TTC549 (cell line): ENCODE results near the gene KIAA0232.
"Not testable (repeated sequence)": the region's sequence is repeated elsewhere in the genome, so short reads cannot be mapped to it uniquely, and the experiment has no call there.

ENCODE experiments used
- FAIRE-seq: peaks from 2 replicates; lab custom pipeline; 2012; peaks lifted over from hg19 to GRCh38; lab: Jason Lieb, UNC

The KIAA0232 gene

DNA sequence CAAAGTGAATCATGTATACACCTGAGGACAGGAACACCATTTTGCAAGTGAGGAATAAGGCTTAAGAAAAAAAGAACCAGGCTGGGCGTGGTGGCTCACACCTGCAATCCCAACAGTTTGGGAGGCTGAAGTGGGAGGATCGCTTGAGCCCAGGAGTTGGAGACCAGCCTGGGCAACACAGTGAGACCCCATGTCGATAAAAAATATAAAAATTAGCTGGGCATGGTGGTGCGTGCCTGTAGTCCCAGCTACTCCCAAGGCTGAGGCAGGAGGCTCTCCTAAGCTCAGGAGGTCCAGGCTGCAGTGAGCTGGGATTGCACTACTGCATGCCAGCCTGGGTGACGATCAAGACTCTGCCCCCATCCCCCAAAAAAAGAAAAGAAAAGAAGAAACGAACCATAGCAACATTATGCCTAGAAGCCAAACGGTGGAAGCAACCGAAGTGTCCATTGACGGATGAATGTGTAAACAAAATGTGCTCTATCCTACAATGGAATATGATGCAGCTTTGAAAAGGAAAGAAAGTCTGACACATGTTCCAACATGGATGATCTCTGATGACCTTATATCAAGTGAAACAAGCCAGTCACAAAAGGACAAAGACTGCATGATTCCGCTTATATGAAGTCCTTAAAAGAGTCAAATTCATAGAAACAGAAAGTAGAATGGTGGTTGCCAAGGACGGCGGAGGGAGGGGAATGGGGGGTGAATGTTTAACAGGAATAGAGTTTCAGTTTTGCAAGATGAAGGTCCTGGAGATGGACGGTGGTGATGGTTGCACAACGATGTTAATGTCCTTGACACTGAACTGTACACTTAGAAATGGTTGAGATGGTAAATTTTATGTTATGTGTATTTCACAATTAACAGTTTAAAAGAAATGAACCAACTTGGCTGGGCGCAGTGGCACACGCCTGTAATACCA, 8.6 kb upstream of the KIAA0232 start:
- FAIRE-seq: no peak

DNA sequence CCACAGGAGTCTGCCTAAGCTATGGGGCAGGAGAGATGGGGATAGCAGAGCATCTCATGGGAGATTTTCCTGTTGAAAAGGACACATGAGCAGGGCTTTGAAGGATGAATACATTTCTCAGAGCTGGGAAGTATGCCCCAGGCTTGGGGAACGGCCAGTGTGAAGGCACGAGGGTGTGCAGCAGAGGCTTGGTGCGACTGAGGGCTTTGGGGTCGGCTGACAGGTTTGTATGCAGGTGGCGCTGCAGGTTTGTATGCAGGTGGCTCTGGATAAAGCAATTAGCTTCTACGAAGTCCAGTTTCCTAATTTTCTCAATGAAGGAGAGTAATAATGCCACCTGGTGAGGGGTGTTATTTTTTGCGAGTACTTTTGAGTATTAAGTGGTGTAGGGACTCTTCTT, 6.8 kb upstream of the KIAA0232 start:
- no peak for FAIRE-seq

DNA sequence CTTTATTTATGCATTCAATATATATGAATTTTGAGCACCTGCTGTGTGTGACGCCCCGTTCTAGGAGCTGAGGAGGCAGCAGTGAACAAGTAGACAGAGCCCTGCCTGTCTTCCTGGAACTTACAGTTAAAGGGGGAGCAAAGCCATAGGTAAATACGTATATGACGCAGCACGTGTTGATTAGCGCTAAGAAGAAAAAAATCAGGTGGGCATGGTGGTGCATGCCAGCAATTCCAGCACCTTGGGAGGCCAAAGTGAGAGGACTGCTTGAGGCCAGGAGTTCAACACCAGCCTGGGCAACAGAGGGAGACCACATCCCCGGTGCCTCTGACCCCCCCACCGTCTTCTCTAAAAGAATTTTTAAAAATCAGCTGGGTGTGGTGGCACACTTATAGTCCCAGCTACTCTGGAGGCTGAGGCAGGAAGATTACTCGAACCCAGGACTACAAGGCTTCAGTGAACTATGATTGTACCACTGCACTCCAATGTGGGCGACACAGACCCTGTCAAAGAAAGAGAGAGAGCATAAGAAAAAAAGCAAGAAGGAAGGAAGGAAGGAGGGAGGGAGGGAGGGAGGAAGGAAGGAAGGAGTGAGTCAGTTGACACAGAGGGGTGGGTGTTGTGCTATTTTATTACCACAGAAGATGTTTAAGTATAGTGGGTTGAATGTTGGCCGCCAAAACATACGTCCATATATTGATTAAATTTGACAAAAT, 5.4 kb upstream of the KIAA0232 start:
- FAIRE-seq: no peak

DNA sequence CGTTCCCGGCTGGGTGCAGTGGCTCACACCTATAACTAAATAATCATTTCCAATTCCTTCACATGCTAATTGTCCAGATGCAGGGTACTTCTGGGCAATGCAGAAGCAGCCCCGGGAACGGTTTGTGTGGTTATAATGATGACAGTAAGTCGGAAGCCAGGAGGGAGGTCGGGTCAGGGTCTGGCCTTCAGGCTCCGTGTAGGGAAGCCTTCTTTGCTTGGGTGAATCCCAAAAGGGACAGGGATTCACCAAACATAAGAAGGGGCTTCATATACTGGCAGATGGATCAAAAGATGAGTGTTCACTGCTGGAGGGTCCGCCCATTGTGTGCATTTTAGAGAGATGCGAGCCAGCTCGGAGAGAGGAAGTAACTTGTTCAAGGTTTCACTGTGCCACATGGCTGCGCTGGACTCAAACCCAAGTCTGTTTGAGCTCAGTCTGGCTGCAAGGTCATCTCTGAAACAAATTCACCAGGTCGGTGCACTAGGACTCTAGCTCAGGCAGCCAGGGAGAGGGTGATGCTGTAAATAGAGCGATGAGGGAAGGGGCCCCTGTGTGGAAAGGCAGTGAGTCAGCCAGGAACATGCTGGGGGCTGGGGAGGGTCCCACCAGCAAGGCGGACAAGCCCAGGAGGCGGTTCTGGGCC, 4.8 kb upstream of the KIAA0232 start:
- no peak for FAIRE-seq

DNA sequence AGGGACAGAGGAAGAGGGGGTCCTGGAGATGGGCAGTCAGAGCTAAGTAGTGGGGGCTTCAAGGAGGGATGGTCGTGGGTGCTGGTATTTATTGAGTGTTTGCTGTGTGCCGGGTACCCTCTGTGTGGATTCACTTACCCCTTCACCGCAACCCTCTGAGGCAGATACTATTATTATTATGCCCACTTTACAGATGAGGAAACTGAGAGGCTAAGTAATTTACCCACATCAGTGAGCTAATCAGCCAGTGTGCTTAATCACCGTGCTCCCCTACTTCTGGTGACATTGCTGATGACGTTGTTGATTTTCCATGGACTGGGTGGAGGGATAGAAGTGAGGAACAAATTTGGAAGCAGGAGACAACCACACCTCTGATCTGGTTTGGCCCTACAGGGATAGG, 4.1 kb upstream of the KIAA0232 start:
- FAIRE-seq: no peak

DNA sequence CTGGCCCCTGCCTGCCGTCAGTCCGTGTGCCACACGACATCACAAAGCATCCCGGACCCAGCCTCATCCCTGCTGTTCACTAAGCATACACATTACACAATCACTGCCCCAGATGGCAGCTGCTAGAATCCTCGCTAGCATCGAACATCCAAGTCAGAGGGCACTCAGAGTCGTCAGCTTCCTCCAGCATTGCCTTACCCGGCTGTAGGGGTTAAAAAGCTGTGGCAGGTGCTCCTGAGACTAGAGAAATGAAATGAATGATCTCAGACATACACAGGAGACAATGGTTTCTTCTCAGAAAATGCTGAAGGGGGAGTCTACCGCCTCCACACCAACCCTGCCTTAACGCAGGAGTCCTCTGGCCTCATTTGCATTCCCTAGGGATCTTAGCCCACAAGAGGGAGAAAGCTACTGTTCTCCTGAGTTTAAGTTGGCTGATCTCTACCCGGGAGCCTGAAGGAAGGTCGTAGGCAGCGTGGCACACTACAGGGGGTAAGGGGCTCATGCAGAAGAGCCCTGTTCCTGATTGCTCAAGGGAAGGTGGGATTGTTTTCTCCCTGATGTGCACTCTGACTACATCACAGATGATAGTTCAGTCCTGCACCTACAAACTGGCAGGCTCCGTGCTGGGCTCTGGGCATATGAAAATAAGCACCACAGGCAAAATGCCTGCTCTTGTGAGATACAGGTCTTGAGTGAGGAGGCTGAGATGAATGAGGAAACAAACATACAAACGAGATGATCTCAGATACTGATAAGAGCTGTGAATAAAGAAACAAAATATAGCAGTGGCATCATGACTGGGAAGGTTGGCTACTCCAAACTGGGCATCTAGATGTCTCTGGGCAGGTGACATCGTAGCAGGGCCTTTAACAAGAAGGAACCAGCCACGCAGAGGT, 2.6 kb upstream of the KIAA0232 start:
- FAIRE-seq: no peak

DNA sequence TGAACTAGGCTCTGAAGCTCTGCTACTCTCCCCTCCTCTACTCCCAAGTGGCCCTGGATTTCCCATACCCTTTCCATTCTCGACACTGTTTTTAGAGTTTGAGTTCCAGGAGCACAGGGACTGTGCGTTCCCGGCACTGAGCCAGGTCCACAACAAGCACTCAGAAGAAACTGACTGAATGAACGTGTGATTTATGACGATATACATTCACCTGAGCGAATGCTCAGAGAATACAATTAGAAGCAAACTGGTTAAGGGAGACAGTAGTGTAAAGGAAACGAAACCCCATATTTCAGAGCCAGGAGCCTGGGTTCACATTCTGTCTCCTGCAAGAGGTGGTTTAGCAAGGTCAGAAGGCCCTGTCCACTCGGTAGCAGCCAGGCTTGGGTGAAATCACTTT, 1.4 kb upstream of the KIAA0232 start:
- no peak for FAIRE-seq

DNA sequence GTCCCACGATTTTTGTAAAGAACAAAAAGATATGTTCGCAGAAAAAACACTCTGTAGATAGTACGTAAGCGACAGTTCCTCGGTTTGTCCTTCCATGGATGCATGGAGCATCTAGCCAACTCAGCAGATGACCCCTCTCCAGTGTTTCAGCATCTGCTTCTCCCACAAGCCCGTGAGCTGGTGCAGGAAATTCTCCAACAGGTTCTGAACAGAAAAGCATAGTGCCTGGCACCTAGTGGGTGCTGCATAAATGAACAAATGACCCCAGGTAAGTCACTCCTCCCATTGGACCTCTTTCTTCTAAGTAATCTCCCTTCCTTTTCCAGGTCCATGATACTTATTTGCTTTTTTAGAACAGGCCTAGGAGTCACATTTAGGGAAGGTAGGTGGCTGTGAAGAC, 966 bp upstream of the KIAA0232 start:
- FAIRE-seq: no peak

DNA sequence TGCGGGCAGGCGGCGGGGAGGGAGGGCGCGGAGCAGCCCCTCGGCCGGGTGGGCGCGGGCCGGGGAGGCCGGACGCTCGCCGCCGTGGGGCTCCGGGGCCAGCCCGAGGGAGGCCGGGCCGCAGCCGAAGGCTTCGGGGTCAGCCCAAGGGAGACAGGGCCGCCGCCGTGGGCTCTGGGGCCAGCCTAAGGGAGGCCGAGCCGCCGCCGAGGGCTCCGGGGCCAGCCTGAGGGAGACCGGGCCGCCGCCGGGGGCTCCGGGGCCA, 251 bp downstream of the KIAA0232 start:
- no peak for FAIRE-seq

DNA sequence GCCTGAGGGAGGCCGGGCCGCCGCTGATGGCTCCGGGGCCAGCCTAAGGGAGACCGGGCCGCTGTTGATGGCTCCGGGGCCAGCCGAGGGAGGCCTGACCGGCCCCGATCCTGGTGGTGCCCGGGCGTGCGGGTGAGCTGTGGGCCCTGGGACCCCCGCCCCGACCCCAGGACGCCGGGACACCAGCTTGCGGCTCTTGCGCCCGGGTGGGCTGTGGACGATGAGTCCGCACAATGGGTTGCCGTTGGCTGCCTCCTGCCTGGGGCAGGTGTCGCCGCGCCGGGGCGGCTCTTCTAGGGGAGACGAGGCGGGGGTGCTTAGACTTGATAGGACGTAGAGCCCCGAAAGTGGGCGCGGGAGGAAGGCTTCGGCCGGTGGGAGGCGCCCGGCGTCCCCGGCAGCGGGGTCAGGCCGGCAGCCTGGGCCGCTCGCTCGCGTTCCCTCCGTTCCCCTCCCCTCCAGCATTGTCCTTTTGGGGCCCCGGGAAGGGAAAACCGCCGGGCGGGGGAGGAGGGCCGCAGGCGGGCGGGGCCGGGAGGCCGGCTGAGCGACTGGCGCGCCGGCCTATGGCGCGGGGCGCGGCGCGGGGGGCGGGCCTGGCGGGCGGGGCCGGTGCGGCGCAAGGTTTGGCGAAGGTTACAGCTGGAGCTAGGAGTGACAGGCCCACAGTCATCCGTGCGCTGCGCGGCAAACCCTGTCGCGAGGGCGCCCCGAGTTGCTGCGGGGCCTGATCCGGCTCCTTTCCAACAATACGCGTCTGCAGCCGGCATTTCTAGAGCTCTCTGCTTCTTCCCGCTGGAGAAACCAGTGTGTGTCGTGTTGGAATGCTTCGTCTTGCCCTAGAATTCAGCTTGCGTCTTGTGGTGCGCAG, 819 bp downstream of the KIAA0232 start:
- no peak for FAIRE-seq

DNA sequence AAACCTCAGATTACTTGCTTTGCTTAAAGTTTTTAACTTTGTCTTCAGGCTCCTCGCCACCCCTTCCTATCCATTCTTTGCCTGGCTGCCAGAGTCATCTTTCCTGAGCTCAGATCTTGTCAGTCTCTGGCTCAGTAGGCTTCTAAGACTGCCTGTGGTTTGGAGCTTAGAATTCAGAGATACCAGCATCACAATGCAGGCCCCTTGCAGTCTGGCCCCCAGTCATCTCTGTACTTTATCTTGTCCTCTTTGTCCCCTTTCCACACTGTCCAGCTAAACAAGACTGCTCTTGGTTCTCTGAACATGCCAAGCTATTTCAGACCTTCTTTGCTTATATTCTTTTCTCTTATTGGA, 3.0 kb downstream of the KIAA0232 start:
- FAIRE-seq: no peak

DNA sequence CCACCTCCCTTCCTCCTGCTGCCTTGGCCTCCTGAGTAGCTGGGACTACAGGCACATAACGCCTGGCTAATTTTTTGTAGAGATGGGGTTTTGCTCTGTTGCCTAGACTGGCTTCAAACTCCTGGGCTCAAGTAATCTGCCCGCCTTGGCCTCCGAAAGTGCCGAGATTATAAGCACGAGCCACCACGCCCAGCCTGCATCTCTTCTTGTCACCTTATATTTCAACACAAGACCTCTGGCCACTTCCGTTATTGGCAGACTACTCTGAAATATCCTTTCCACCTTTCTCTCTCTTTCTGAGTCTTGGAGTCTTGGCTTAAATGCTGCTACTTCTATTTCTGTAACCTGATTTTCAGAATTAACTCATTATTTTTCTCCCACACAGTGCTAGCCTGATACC, 5.6 kb downstream of the KIAA0232 start:
- FAIRE-seq: no peak

DNA sequence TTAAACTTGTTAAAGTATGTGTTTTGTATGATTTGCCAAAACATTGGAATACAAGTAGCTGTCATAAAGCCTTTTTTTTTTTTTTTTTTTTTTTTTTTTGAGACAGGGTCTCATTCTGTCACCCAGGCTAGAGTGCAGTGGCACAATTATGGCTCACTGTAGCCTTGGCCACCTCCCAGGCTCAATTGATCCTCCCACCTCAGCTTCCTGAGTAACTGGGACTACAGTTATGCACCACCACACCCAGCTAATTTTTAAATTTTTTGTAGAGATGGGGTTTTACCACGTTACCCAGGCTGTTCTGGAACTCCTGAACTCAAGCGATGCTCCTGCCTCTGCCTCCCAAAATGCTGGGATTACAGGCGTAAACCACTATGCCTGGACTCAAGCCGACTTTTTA, 8.7 kb downstream of the KIAA0232 start:
- FAIRE-seq: not testable (repeated sequence)

DNA sequence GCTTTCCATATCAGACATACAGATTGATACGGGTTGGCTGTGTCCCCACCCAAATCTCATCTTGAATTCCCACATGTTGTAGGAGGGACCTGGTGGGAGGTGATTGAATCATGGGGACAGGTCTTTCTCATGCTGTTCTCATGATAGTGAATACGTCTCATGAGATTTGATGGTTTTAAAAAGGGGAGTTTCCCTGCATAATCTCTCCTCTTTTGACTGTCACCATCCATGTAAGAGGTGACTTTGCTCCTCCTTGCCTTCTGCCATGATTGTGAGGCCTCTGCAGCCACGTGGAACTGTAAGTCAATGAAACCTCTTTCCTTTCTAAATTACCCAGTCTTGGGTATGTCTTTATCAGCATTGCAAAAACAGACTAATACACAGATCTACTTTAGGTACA, 9.3 kb downstream of the KIAA0232 start:
- not testable (repeated sequence) for FAIRE-seq

DNA sequence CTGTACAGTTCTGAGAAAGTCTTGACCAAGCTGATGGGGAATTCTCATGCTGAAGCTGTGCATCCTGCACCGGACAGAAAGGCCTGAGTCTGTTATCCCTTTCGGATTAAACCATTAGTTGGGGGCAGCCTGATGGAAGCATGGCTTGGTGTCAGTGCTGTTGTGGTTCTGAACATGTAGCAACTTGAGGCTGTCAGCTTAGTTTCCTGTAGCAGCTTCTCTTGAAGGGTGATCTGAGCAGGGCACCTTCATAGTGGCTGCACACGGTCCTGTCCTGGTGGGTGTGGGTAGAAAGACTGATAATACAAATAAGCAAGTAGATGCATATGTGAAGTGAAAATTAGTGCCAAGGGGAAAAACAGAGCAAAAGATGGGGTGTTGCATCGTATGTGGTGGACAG, 11.7 kb downstream of the KIAA0232 start:
- FAIRE-seq: no peak

DNA sequence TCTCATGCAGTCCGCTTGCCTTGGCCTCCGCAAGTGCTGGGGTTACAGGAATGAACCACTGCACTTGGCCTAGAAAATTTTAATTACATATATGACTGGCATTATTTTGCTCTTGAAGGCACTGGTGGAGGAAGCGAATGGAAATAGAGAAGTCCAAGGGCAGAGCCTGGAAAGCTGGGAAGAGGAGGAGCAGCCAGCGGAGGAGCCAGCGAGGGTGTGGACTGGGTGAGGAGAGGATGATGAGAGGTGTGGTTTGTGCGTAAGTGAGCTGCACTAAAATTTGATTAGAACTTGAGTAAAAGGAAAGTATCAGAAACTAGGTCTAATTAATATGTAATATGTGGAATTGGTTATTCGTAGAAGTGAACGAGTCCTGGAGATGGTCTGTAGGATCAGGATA, 13.3 kb downstream of the KIAA0232 start:
- FAIRE-seq: no peak

DNA sequence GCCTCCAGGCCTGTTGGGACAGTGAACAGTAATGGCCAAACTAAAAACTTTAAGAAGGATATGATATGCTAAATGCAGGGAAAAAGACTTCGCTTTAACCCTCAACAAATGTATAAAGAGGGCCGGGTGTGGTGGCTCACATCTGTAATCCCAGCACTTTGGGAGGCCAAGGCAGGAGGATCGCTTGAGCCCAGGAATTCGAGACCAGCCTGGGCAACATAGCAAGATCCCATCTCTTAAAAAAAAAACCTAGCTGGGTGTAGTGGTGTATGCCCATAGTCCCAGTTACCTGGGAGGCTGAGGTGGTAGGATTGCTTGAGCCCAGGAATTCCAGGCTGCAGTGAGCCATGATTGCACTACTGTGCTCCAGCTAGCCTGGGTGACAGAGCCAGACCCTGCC, 14.8 kb downstream of the KIAA0232 start:
- not testable (repeated sequence) for FAIRE-seq

DNA sequence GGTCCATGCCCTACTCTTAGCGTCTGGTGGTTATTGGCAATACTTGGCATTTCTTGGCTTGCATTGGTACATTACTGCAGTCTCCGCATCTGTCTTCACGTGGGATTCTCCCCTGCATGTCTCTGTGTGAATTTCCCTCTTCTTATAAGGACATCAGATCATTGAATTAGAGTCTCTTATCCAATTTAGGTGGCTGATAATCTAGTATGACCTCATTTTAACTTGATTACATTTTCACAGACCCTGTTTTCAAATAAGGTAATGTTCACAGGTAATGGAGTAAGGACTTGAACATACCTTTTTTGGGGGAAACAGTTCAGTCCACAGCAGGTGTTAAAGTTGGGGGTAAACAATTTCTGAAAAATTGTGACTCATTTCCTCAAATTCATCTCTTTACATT, 16.6 kb downstream of the KIAA0232 start:
- no peak for FAIRE-seq

DNA sequence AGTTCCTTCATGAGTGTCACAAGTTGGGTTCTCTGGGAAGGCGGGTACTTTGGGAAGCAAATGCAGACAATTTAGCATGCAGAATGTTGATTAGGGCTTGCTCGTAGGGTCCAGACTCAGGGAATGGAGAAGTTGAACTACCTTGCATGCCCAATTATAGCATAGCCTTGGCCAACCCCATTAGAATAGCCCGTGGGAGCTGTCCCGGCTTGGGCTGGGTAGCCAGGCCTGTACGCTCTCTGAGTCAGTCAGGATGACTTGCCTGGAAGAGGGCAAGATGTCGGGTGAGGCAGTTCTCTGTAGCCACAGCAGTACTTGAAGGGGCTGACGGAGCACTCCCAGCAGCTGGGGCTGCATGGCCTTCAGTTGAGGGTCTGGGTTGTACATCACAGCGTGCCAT, 19.5 kb downstream of the KIAA0232 start:
- no peak for FAIRE-seq

DNA sequence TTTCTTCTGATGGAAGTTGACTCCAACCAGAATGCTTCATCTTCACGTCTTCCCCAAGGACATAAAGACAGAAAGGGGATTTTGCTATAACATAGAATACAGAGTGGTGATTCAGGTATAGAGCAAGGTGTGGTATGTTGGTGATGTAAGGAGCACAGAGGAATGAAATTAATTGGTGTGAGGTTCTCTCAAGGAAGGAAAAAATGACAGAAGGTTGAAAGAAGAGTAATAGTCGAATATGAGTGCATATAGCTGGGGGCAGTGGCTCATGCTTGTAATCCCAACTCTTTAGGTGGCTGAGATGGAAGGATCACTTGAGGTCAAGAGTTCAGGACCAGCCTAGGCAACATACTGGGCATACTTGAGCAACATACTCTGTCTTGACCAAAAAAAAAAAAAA, 20.1 kb downstream of the KIAA0232 start:
- no peak for FAIRE-seq

DNA sequence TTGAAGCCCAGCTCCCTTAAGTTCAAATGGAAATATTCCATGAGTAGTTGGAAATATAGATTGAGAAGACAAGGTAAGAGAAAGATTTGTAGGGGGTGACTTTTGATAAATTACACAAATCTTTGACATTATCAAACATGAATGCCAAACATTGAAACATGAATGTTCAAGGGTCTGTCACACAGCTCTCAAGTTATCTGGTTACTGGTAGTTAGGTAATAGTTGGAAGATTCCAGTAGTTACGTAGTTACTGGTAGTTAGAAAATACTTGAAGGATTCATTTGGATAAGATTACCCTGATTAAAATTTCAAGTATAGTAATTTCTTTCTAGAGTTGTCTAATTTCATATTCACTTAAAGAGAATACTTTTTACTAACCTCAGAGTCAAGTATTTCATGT, 20.7 kb downstream of the KIAA0232 start:
- no peak for FAIRE-seq
